ENCODE measurements around the gene PLA2G2F. TPM values are rescaled to one million over a fixed set of nuclear protein-coding genes. Genes with fewer than 3 reads are reported as not detected.
A peak's percentile ranks its signal among the peaks of the same experiment; 100 is the strongest.

The PLA2G2F gene, protein sequence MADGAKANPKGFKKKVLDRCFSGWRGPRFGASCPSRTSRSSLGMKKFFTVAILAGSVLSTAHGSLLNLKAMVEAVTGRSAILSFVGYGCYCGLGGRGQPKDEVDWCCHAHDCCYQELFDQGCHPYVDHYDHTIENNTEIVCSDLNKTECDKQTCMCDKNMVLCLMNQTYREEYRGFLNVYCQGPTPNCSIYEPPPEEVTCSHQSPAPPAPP
- total RNA-seq (2021) (0.20 TPM in 1 of 2 replicates, not detected in the other), Bru-seq, nascent RNA (percentile 15 among the genes with signal in this experiment), BruChase-seq, experiment 1, labeled RNA remaining after a 2-hour chase (percentile 9 among the genes with signal in this experiment), BruChase-seq, experiment 2, labeled RNA remaining after a 6-hour chase (percentile 14 among the genes with signal in this experiment)
- long read RNA-seq, result 0 reads

DNA sequence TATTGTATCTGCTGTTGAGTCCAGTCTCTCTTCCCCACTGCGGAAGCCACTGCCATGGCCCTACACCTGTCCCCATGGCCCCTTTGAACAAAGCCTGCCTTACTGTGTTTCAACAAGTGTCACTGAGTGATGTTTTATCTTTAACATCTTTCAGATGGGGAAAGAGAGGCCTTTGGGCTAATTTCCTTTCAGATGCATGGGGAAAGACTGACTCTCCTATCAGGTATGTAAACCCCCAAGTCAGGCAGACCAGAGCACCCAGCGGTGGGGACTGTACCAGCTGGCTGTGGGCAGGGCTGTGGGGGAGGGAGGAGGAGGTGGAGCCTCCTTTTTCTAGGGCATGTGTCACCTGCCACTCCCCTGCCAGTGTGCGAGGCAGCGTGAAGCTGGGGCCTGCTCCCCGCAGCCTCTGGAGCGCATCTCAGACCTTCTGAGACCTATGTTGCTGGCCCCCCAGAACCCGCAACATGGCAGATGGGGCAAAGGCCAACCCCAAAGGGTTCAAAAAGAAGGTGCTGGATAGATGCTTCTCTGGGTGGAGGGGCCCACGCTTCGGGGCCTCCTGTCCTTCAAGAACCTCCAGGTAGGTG lies at the start of gene PLA2G2F:
TSS of gene PLA2G2F (plus strand) at position 363 of the 590 bp plus-strand sequence. CDS start at position 468, 105 bp downstream.
- H3F3A ChIP-seq (ENCODE audit: insufficient read depth, low read depth), result peaks cover 7% of the 10 kb centered on the region; the same call in 1 of the 2 replicates
- H4K20me1 ChIP-seq (ENCODE audit: insufficient read depth), result no peaks in the 10 kb centered on the region
- no peaks in the 10 kb centered on the region for H3K9me3 ChIP-seq (ENCODE audit: insufficient read depth, low read depth)
- no TSS peak for BruUV-seq (replicated peaks)
- no peaks in the 10 kb centered on the region for H3K9me2 ChIP-seq (ENCODE audit: insufficient read depth)
- CTCF ChIA-PET, result no interaction called here
- no peak within 1 kb of the TSS for H3K4me3 ChIP-seq
- intact Hi-C loops (cut with micrococcal nuclease; ENCODE audit: unreplicated experiment), result loop anchor here (5.0 kb wide), 1 partner anchor 37 kb away; no protein-coding TSS in a partner anchor
- POLR2A ChIA-PET (ENCODE audit: unreplicated experiment), result no interaction called here
- H3K27me3 ChIP-seq (ENCODE audit: insufficient read depth, low read depth), result no peaks in the 10 kb centered on the region
- no peak within 1 kb of the TSS for H2AFZ ChIP-seq
- no peak for TF ChIP-seq EZH2 (IDR thresholded peaks at IDR 0.05; ENCODE audit: low read depth)
- TF ChIP-seq, protein P1, sequence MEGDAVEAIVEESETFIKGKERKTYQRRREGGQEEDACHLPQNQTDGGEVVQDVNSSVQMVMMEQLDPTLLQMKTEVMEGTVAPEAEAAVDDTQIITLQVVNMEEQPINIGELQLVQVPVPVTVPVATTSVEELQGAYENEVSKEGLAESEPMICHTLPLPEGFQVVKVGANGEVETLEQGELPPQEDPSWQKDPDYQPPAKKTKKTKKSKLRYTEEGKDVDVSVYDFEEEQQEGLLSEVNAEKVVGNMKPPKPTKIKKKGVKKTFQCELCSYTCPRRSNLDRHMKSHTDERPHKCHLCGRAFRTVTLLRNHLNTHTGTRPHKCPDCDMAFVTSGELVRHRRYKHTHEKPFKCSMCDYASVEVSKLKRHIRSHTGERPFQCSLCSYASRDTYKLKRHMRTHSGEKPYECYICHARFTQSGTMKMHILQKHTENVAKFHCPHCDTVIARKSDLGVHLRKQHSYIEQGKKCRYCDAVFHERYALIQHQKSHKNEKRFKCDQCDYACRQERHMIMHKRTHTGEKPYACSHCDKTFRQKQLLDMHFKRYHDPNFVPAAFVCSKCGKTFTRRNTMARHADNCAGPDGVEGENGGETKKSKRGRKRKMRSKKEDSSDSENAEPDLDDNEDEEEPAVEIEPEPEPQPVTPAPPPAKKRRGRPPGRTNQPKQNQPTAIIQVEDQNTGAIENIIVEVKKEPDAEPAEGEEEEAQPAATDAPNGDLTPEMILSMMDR (conservative IDR thresholded peaks at IDR 0.05), result no peak
- no peaks in the 10 kb centered on the region for H3K79me2 ChIP-seq (ENCODE audit: low read depth)
- H3K4me2 ChIP-seq, result peak within 1 kb of the TSS; percentile 36
- H3K4me1 ChIP-seq (replicated peaks; ENCODE audit: insufficient read depth), result peaks cover 50% of the 10 kb centered on the region
- DNase-seq, result peak in 1 of 2 experiments; percentile 78
- peak within 1 kb of the TSS; percentile 61; the same call in 1 of the 2 replicates for H3K27ac ChIP-seq
- H3K36me3 ChIP-seq (ENCODE audit: low read depth), result no peaks in the 10 kb centered on the region

DNA sequence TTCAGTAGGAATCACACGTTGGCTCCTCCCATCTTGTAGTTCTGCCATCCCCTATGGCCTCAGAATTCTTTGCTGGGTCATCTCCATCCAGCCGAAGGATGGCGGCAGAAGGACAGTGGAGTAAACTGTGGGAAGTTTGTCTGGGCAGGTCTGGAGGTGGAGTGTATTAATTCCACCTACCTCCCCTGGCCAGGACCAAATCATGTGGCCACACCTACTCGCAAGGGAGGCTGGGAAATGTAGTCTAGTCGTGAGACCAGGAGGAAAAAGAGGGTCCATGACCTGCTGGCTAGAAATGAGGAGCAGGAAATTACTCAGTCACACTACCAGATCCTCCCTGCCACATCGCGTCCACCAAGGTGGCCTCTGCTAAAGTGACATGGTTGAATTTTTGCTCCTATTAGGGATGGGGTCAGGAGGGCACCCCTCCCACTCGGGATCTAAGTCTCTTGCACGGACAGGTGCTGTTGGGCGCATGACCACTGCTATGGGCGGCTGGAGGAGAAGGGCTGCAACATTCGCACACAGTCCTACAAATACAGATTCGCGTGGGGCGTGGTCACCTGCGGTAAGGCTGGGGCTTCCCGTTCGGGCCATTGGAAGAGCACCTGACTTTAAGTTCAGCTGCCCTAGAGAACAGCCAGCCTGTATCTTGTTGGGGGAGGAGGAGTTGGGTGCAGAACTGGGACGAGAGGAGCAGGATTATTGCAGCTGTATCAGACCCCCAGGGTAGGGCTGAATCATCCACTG lies 49.6 kb upstream of the PLA2G2F start:
- Histone ChIP-seq H3K27me3 (ENCODE audit: insufficient read depth, low read depth) (no peaks in the 10 kb centered on the region), H3K36me3 (ENCODE audit: low read depth) (no peaks in the 10 kb centered on the region), H3K4me2 (no peak overlapping the region), H3K4me1 (replicated peaks; ENCODE audit: insufficient read depth) (no peaks in the 10 kb centered on the region), H3K9me2 (ENCODE audit: insufficient read depth) (no peaks in the 10 kb centered on the region), H3K4me3 (no peak overlapping the region), H3K79me2 (ENCODE audit: low read depth) (no peaks in the 10 kb centered on the region), H3K9me3 (ENCODE audit: insufficient read depth, low read depth) (no peaks in the 10 kb centered on the region), H2AFZ (no peak overlapping the region), H4K20me1 (ENCODE audit: insufficient read depth) (no peaks in the 10 kb centered on the region), H3F3A (ENCODE audit: insufficient read depth, low read depth) (no peaks in the 10 kb centered on the region), H3K27ac (no peak overlapping the region)
- TF ChIP-seq, protein P1 (conservative IDR thresholded peaks at IDR 0.05), result no peak
- TF ChIP-seq EZH2 (IDR thresholded peaks at IDR 0.05; ENCODE audit: low read depth), result no peak
- DNase-seq, result no peak
- no TSS peak for BruUV-seq (replicated peaks)
- intact Hi-C loops (cut with micrococcal nuclease; ENCODE audit: unreplicated experiment), result no loop called here
- POLR2A ChIA-PET (ENCODE audit: unreplicated experiment), result no interaction called here
- CTCF ChIA-PET, result no interaction called here

DNA sequence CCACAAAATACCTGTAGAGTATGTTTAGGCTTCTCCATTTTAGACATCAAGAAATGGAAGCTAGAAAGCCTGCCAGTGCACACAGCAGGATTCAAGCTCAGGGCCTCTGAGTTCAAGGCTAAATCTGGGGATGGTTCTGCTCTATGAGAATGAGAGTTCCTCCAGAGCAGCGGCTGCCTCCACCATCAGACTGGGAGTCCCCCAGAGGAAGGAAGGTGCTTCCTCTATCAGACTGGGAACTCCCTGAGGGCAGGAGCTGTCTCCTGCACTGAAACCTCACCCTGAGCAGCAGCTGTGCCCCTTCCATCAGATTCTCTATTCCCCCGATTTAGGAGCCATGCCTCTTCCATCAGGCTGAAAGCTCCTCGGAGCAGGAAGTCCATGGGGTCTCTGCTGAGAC lies 49.0 kb upstream of the PLA2G2F start:
- Histone ChIP-seq H3K4me1 (replicated peaks; ENCODE audit: insufficient read depth) (no peaks in the 10 kb centered on the region), H3K4me2 (no peak overlapping the region), H3K9me2 (ENCODE audit: insufficient read depth) (no peaks in the 10 kb centered on the region), H4K20me1 (ENCODE audit: insufficient read depth) (no peaks in the 10 kb centered on the region), H3K4me3 (no peak overlapping the region), H3F3A (ENCODE audit: insufficient read depth, low read depth) (no peaks in the 10 kb centered on the region), H3K36me3 (ENCODE audit: low read depth) (no peaks in the 10 kb centered on the region), H3K27ac (no peak overlapping the region), H3K79me2 (ENCODE audit: low read depth) (no peaks in the 10 kb centered on the region), H2AFZ (no peak overlapping the region), H3K27me3 (ENCODE audit: insufficient read depth, low read depth) (no peaks in the 10 kb centered on the region), H3K9me3 (ENCODE audit: insufficient read depth, low read depth) (no peaks in the 10 kb centered on the region)
- CTCF ChIA-PET, result no interaction called here
- POLR2A ChIA-PET (ENCODE audit: unreplicated experiment), result interaction anchor here (0.6 kb wide), 1 partner anchor 16 kb away, joined by 4 read pairs; no protein-coding TSS in a partner anchor
- DNase-seq, result no peak
- BruUV-seq (replicated peaks), result no TSS peak
- no peak for TF ChIP-seq EZH2 (IDR thresholded peaks at IDR 0.05; ENCODE audit: low read depth)
- TF ChIP-seq, protein P1 (conservative IDR thresholded peaks at IDR 0.05), result no peak
- intact Hi-C loops (cut with micrococcal nuclease; ENCODE audit: unreplicated experiment), result no loop called here

Data from PC-9 (cell line).